A549 (cell line): Measurements from ENCODE around the gene PPP6R3.

Source experiments
- CTCF ChIP-seq: fragments of >200 bp; sonication (Bioruptor Twin); formaldehyde crosslinking; IDR thresholded peaks from 3 replicates; pipeline ENCODE4 v1.5.1; 2016
- NPAS2 ChIP-seq: fragments of 250-450 bp; sonication (Bioruptor Pico); IDR thresholded peaks from 2 replicates; pipeline ENCODE4 v1.8.0; 2022; ENCODE audit warnings: mild to moderate bottlenecking, moderate library complexity, borderline replicate concordance

- TF ChIP-seq NPAS2 (CRISPR knock-in tag), result no peak
- TF ChIP-seq CTCF, result no peak
These were observed 47.7 kb upstream of the PPP6R3 start for GRCh38 chr11:68412593-68413475.
